Heart left ventricle (tissue), 16 donors: Measurements from ENCODE around the gene OR2K2. TPM values are rescaled to one million over a fixed set of nuclear protein-coding genes. Genes with fewer than 3 reads are reported as not detected.

Experiments
- ATAC-seq, 4 donors: fragments of 200-7000 bp; cut with Tn5 transposase; one replicate each; pipeline ENCODE4 v1.9.1; 2020 to 2022; ENCODE audit warnings: moderate library complexity in 4 of 4, mild to moderate bottlenecking in 3 of 4, moderate number of reproducible peaks in 1 of 4
- DNase-seq, 5 donors: peaks; one replicate each; pipeline ENCODE4 v3.0.0-alpha.2; 2020
- H3K27ac ChIP-seq, 12 donors: fragments of 200-600 bp; sonication (generic) in 4 of 12; one replicate each; pipeline versions ENCODE4 v1.5.0 to v1.8.0; 2016 to 2022; ENCODE audit warnings: mild to moderate bottlenecking in 2 of 12
- H3K27me3 ChIP-seq, 9 donors: fragments of 200-600 bp; sonication (generic) in 2 of 9; one replicate each; pipeline versions ENCODE4 v1.5.1 to v1.8.0; 2016 to 2022; ENCODE audit warnings: mild to moderate bottlenecking in 3 of 9
- H3K36me3 ChIP-seq, 9 donors: fragments of 200-600 bp; sonication (generic) in 2 of 9; one replicate each; pipeline versions ENCODE4 v1.5.0 to v1.8.0; 2018 to 2022; ENCODE audit warnings: mild to moderate bottlenecking in 2 of 9
- H3K4me1 ChIP-seq, 12 donors: fragments of 200-600 bp; sonication (generic) in 4 of 12; one replicate each; pipeline versions ENCODE4 v1.5.0 to v1.8.0; 2016 to 2022; ENCODE audit warnings: mild to moderate bottlenecking in 3 of 12
- H3K4me3 ChIP-seq, 12 donors: fragments of 200-600 bp; sonication (generic) in 4 of 12; one replicate each; pipeline versions ENCODE4 v1.5.0 to v1.8.0; 2017 to 2022; ENCODE audit warnings: mild to moderate bottlenecking in 9 of 12, moderate library complexity in 4 of 12
- H3K9me3 ChIP-seq, 12 donors: fragments of 200-600 bp; sonication (generic) in 4 of 12; one replicate each; pipeline versions ENCODE4 v1.5.0 to v1.8.0; 2016 to 2022; ENCODE audit warnings: mild to moderate bottlenecking in 1 of 12
- POLR2A ChIP-seq, 2 donors: fragments of 450-650 bp; IDR thresholded peaks; one replicate each; pipeline ENCODE4 v1.6.1; 2017; ENCODE audit warnings: antibody characterized with exemption in 2 of 2, mild to moderate bottlenecking in 2 of 2, moderate library complexity in 2 of 2
- WGBS, 4 donors: extraction: QIAGEN DNeasy Blood & Tissue Kit in 2 of 4; methylation state at CpG; one replicate each; pipeline versions ENCODE4 v1.1.5 to v1.1.7; 2013 to 2018; 5-methylcytosine and 5-hydroxymethylcytosine counted together
- intact Hi-C, 10 donors: fragments of 100-400 bp; cut with DNase I; formaldehyde crosslinking; loops; one replicate each; pipeline versions ENCODE4 v1.11.1 to v1.14.2; 2022
- polyA plus RNA-seq, 2 donors: library from polyadenylated mRNA; stranded (reverse); fragments of 200-250 nt; gene quantifications; one replicate each; pipeline ENCODE4 v1.2.3, GENCODE V29; 2013
- total RNA-seq, 9 donors: library from RNA; depleted of rRNA in 2 of 9; stranded (reverse); fragments of >200 nt in 2 of 9; fragmentation: NEBNext Ultra II Directional in 3 of 9; extraction: Animal tissue kit (Norgen Biotek cat#: 25700) in 3 of 9; gene quantifications; one replicate each; pipeline versions ENCODE4 v1.1.0 to v1.2.4, GENCODE V29; 2016 to 2023
- TF ChIP-seq, protein P1 (sequence below), 12 donors: fragments of 200-600 bp; sonication (generic) in 4 of 12; IDR thresholded peaks; one replicate each; pipeline versions ENCODE4 v1.5.0 to v1.8.0; 2018 to 2022; ENCODE audit warnings: antibody characterized with exemption in 12 of 12, mild to moderate bottlenecking in 5 of 12
- donor health status: ischemic (EF 13 %, LVEDD 7.1; RV severe dilation, severe dysfunction).
- donor health status: healthy with polysubstance abuse.
- donor health status: DM: no; HTN: yes; CAD: no.
- donor health status: DM: no; HTN: no; CAD: no.
- donor health status: ischemic (EF 25% LVEDD 6.9; RV normal size, moderate dysfunction).
- donor health status: ischemic (EF 25% LVEDD 5.7; RV mildly dilated, moderate dysfunction).
- donor health status: healthy.
- donor health status: DM: yes; HTN: yes; CAD: no.
- donor health status: ischemic (EF 35%, LVEDD 5.7; RV mildly dilated, moderate dysfunction).
- donor health status: nonischemic (EF 11% LVEDD 7.7; RV severe dilation, severe dysfunction).
- donor health status: DM: yes; HTN: yes; CAD: no.
- donor health status: PGD.
- donor health status: ischemic (EF 29% LVEDD 5.4; RV normal size, mild dysfunction).
- donor health status: nonischemic (EF 23%, LVEDD 6.1; RV moderate dilation, normal function).

The OR2K2 gene
- total and polyA plus RNA-seq, 11 donors = 0.25 TPM; not detected in 10

DNA sequence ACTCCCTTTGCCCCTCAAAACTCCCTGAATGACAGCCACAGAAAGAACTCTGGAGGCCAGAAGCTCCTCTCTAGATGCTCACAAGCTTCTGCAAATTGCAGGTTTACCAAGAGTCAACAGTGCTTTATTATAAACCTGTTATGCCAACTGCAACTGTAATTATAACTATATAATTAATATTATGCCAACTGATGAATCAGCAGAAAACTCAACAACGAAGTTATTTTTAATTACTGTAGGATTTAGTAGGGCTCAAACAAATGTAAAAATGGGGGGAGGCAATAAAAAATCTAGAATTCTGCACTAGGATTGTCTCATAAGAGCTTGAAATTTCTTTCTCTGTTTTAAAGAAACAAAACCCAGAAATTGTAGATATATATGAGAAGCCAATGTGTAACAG is 37.0 kb upstream of the OR2K2 start:
- no peak overlapping the region for H3K4me3 ChIP-seq
- TF ChIP-seq, protein P1, sequence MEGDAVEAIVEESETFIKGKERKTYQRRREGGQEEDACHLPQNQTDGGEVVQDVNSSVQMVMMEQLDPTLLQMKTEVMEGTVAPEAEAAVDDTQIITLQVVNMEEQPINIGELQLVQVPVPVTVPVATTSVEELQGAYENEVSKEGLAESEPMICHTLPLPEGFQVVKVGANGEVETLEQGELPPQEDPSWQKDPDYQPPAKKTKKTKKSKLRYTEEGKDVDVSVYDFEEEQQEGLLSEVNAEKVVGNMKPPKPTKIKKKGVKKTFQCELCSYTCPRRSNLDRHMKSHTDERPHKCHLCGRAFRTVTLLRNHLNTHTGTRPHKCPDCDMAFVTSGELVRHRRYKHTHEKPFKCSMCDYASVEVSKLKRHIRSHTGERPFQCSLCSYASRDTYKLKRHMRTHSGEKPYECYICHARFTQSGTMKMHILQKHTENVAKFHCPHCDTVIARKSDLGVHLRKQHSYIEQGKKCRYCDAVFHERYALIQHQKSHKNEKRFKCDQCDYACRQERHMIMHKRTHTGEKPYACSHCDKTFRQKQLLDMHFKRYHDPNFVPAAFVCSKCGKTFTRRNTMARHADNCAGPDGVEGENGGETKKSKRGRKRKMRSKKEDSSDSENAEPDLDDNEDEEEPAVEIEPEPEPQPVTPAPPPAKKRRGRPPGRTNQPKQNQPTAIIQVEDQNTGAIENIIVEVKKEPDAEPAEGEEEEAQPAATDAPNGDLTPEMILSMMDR (IDR thresholded peaks at IDR 0.05) = no peak
- TF ChIP-seq POLR2A (IDR thresholded peaks at IDR 0.05) = no peak
- WGBS, 4 donors = 94 to 98% (median 97%) methylated on average over 1 of the region's 1 CpG
- intact Hi-C loops = no loop called here
- ATAC-seq = no peak
- peaks cover 0 to 100% (median 100%) of the 10 kb centered on the region in 9 donors for H3K36me3 ChIP-seq
- no peaks in the 10 kb centered on the region for H3K27me3 ChIP-seq
- no peak overlapping the region for H3K27ac ChIP-seq
- H3K9me3 ChIP-seq = no peaks in the 10 kb centered on the region
- no peak for DNase-seq
- no peaks in the 10 kb centered on the region for H3K4me1 ChIP-seq

DNA sequence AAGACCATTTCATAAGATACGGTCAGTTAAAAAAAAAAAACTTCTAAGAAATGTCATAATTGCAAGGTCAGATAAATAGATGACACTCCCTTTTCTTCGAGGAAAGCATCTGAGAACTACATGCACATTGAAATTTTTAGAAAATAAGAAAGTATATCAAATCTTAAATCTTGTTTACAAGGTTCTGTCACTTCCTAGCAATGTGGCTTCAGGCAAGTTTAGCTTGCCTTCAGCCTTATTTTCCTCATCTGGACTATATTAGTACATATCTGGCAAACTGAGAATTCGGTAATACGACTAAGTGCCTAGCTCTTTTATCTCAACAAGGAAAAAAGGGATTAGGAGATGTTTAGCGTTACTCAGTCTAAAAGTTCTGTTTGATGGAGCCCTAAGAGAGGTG is 32.5 kb upstream of the OR2K2 start:
- H3K27me3 ChIP-seq = no peaks in the 10 kb centered on the region
- H3K4me3 ChIP-seq = no peak overlapping the region
- TF ChIP-seq, protein P1 (IDR thresholded peaks at IDR 0.05) = no peak
- TF ChIP-seq POLR2A (IDR thresholded peaks at IDR 0.05) = no peak
- H3K27ac ChIP-seq = no peak overlapping the region
- ATAC-seq = no peak
- 85 to 90% (median 89%) methylated on average over 5 of the region's 5 CpGs for WGBS, 4 donors
- no peaks in the 10 kb centered on the region for H3K4me1 ChIP-seq
- DNase-seq = no peak
- H3K36me3 ChIP-seq = peaks cover 0 to 82% (median 68%) of the 10 kb centered on the region in 9 donors
- H3K9me3 ChIP-seq = no peaks in the 10 kb centered on the region
- intact Hi-C loops = no loop called here

DNA sequence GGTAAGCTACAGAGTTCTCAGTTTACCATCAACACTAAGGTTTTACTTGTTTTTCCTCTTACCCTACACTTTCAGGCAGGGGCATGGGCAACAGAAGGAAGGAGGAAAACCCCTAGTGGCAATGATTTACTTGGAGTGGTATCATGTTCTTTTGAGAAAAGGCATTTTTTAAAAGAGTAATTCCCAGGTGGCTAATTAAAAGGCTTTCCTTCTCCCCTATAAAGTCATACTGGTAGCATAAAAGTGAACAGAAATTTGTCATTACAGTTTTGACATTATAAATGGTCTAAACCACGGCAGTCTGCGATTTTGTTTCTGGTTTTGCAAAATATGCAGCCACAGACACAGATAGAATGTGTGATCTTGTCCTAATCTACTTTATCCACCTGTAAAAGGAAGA is 30.9 kb upstream of the OR2K2 start:
- DNase-seq (no peak), ATAC-seq (no peak)
- Histone ChIP-seq H3K36me3 (peaks cover 0 to 65% (median 51%) of the 10 kb centered on the region in 9 donors), H3K27me3 (no peaks in the 10 kb centered on the region), H3K27ac (no peak overlapping the region), H3K4me3 (no peak overlapping the region), H3K9me3 (no peaks in the 10 kb centered on the region), H3K4me1 (peaks cover 0 to 8% (median 0%) of the 10 kb centered on the region in 12 donors)
- TF ChIP-seq, protein P1 (IDR thresholded peaks at IDR 0.05) = no peak
- TF ChIP-seq POLR2A (IDR thresholded peaks at IDR 0.05) = no peak
- 92 to 98% (median 97%) methylated on average over 2 of the region's 2 CpGs for WGBS, 4 donors
- intact Hi-C loops = no loop called here

DNA sequence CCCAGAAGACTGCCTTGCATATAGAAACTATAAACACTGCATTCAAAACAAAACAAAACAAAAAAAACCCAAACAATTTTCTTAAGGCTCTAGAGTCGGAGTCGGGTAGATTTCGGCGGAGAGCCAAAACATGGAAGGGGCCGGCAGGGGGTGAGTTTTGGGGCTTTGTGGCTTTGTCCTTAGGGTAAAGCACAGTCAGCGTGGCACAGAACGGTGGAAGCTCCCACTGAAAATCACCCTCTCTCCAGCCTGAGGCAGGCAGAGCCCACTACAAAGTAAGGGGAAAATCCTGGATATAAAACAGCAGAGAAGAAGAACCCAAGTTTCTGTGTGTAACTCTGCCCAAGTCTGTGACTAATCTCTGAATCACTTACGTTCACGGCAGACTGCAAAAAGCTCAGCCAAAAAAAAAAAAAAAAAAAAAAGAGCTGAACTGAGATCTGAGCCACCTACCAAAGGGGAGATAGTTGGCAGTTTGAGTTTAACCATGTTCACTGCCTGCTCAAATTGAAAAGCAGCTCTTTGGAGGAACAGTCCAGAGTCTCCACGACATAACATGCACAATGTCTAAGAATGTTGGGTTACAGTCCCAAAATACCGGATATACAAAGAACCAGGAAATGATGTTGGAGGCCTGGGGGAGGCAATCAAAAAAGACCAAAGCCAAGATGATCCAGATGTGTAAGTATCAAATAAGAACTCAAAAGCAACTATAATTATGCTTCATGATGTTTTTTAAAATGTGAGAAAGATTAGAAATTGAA is 26.6 kb upstream of the OR2K2 start:
- no peak for TF ChIP-seq POLR2A (IDR thresholded peaks at IDR 0.05)
- TF ChIP-seq, protein P1 (IDR thresholded peaks at IDR 0.05) = no peak
- Histone ChIP-seq H3K9me3 (peaks cover 0 to 9% (median 0%) of the 10 kb centered on the region in 12 donors), H3K27me3 (no peaks in the 10 kb centered on the region), H3K4me3 (peak overlapping the region in 1 of 12 donors; percentile 30), H3K36me3 (peaks cover 0 to 23% (median 10%) of the 10 kb centered on the region in 9 donors), H3K4me1 (peaks cover 0 to 8% (median 0%) of the 10 kb centered on the region in 12 donors), H3K27ac (peak overlapping the region in 2 of 12 donors; percentile 21 to 48)
- DNase-seq = no peak
- intact Hi-C loops = no loop called here
- peak; percentile 26 to 76 (median 54) for ATAC-seq
- WGBS, 4 donors = 58 to 70% (median 62%) methylated on average over 11 of the region's 11 CpGs
